Neuronal stem cell (in vitro differentiated cells): ENCODE measurements around the gene CEBPA.
A peak's percentile ranks its signal among the peaks of the same experiment; 100 is the strongest.

Source experiments
- DNase-seq: peaks from one replicate; pipeline ENCODE4 v3.0.0-alpha.2; 2013; ENCODE audit warnings: low spot score
- H2AFZ ChIP-seq: one replicate; pipeline ENCODE4 v1.6.1; 2013; ENCODE audit warnings: mild to moderate bottlenecking, low read length, inconsistent platforms
- H2AK5ac ChIP-seq: 2 replicates; pipeline ENCODE4 v1.6.1; 2013; ENCODE audit warnings: low read depth, mild to moderate bottlenecking, inconsistent platforms, low read length, moderate library complexity, mixed read lengths
- H2BK120ac ChIP-seq: 2 replicates; pipeline ENCODE4 v1.6.1; 2013; ENCODE audit warnings: low read depth, mild to moderate bottlenecking, inconsistent platforms, low read length, moderate library complexity, mixed read lengths
- H2BK12ac ChIP-seq: one replicate; pipeline ENCODE4 v1.6.1; 2013; ENCODE audit warnings: low read length, inconsistent platforms
- H2BK15ac ChIP-seq: 2 replicates; pipeline ENCODE4 v1.6.1; 2013; ENCODE audit warnings: mild to moderate bottlenecking, low read length, inconsistent platforms, mixed read lengths
- H2BK5ac ChIP-seq: one replicate; pipeline ENCODE4 v1.6.1; 2013; ENCODE audit warnings: inconsistent platforms, mild to moderate bottlenecking, low read length, moderate library complexity
- H3K14ac ChIP-seq: one replicate; pipeline ENCODE4 v1.6.1; 2013; ENCODE audit warnings: low read length, inconsistent platforms
- H3K18ac ChIP-seq: 2 replicates; pipeline ENCODE4 v1.6.1; 2013; ENCODE audit warnings: low read length, inconsistent platforms
- H3K23ac ChIP-seq: 2 replicates; pipeline ENCODE4 v1.6.1; 2013; ENCODE audit warnings: low read depth, mild to moderate bottlenecking, mixed read lengths, low read length, inconsistent platforms; ENCODE audit not compliant: poor library complexity
- H3K27ac ChIP-seq: replicated peaks from 3 replicates; pipeline ENCODE4 v1.5.1; 2013; ENCODE audit warnings: low read length, inconsistent platforms
- H3K27me3 ChIP-seq, 3 experiments: 2 replicates each; pipeline ENCODE4 v1.6.1; 2013; ENCODE audit warnings: low read length in 3 of 3, mild to moderate bottlenecking in 2 of 3, inconsistent platforms in 1 of 3, low read depth in 1 of 3, mixed read lengths in 1 of 3, moderate library complexity in 1 of 3; ENCODE audit not compliant: control insufficient read depth in 3 of 3, insufficient read depth in 3 of 3
- H3K36me3 ChIP-seq, 2 donors: replicated peaks in 1 of 2; 2 replicates each; pipeline ENCODE4 v1.6.1; 2013; ENCODE audit warnings: low read length in 2 of 2; ENCODE audit not compliant: control insufficient read depth in 2 of 2, insufficient read depth in 2 of 2
- H3K4ac ChIP-seq: 2 replicates; pipeline ENCODE4 v1.6.1; 2013; ENCODE audit warnings: inconsistent platforms, mild to moderate bottlenecking, low read length, moderate library complexity
- H3K4me1 ChIP-seq, 2 donors: 1 replicate in 1 of 2; 2 replicates in 1 of 2; pipeline ENCODE4 v1.6.1; 2013; ENCODE audit warnings: low read length in 2 of 2, low read depth in 1 of 2; ENCODE audit not compliant: control insufficient read depth in 2 of 2, insufficient read depth in 1 of 2
- H3K4me2 ChIP-seq: one replicate; pipeline ENCODE4 v1.6.1; 2013; ENCODE audit warnings: mild to moderate bottlenecking, low read length, inconsistent platforms; ENCODE audit not compliant: insufficient read depth, poor library complexity, severe bottlenecking
- H3K4me3 ChIP-seq, 2 donors: 2 replicates each; pipeline ENCODE4 v1.5.1; 2013; ENCODE audit warnings: low read length in 2 of 2, mild to moderate bottlenecking in 2 of 2, inconsistent platforms in 1 of 2, moderate library complexity in 1 of 2
- H3K79me1 ChIP-seq: one replicate; pipeline ENCODE4 v1.6.1; 2013; ENCODE audit warnings: low read depth, mild to moderate bottlenecking, inconsistent platforms, low read length, moderate library complexity
- H3K9ac ChIP-seq: one replicate; pipeline ENCODE4 v1.6.1; 2013; ENCODE audit warnings: mild to moderate bottlenecking, low read depth, low read length, inconsistent platforms; ENCODE audit not compliant: poor library complexity
- H3K9me3 ChIP-seq, 2 donors: replicated peaks in 1 of 2; 2 replicates each; pipeline versions ENCODE3 to v1.6.1; 2013; ENCODE audit warnings: low read length in 2 of 2, mild to moderate bottlenecking in 2 of 2, inconsistent platforms in 1 of 2, low read depth in 1 of 2, mixed read lengths in 1 of 2, moderate library complexity in 1 of 2; ENCODE audit not compliant: control insufficient read depth in 2 of 2, insufficient read depth in 1 of 2
- H4K8ac ChIP-seq: one replicate; pipeline ENCODE4 v1.6.1; 2013; ENCODE audit warnings: low read depth, mild to moderate bottlenecking, inconsistent platforms, low read length, moderate library complexity
- H4K91ac ChIP-seq: one replicate; pipeline ENCODE4 v1.6.1; 2013; ENCODE audit warnings: low read length, low read depth, mild to moderate bottlenecking, inconsistent platforms; ENCODE audit not compliant: poor library complexity
- WGBS, 2 donors: extraction: QIAGEN DNeasy Blood & Tissue Kit; methylation state at CpG; one replicate each; pipeline ENCODE4 v1.1.7; 2013; ENCODE audit warnings: missing lambda C conversion rate in 2 of 2, mixed read lengths in 1 of 2; ENCODE audit not compliant: insufficient read length in 2 of 2, insufficient replicate concordance in 1 of 2; ENCODE audit errors: extremely low coverage in 2 of 2; 5-methylcytosine and 5-hydroxymethylcytosine counted together

Gene CEBPA

DNA sequence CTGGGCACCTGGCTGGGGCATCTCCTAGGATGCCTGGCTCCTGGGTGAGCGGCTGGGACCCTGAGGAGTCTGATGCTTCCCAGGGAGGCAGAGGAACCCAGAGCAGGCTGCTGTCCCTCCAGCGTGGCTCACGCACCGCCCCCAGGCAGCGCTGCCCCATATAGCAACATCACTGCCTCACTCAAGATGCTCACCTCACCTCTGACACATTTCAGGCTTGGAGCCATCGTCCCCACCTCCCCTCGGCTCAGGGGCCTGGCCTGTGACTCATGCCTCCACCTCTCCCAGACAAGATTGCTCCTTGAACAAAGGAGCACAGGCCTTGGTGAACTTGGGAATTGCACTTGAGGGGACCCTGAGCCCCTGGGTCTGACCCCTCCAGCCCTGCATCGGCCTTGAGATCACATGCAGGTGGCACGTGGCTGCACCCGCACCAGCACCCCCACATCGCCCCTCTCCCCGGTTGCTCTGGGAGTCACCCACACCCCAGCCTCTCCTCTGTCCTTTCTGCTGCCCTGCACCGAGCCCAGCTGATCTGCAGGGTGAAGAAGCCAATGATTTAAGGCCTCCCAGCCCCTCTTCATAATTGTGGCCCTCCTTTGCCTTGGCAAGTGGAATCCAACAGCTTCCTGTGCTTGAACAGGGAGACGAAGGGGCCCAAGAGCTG is 11.2 kb downstream of the CEBPA start:
- Histone ChIP-seq H3K4me3 (no peak overlapping the region), H2AK5ac (peak overlapping the region; percentile 85), H3K18ac (peak overlapping the region; percentile 60), H2BK120ac (no peak overlapping the region), H2BK5ac (no peak overlapping the region), H3K9me3 (peaks cover 0 to 5% of the 10 kb centered on the region in 2 donors), H3K9ac (no peak overlapping the region), H3K23ac (peak overlapping the region; percentile 51), H4K8ac (no peak overlapping the region), H3K36me3 (no peaks in the 10 kb centered on the region), H3K79me1 (no peaks in the 10 kb centered on the region), H3K4me2 (no peak overlapping the region), H3K4ac (no peak overlapping the region), H3K4me1 (peaks cover 0 to 2% of the 10 kb centered on the region in 2 donors), H2BK12ac (peak overlapping the region; percentile 49), H2AFZ (no peak overlapping the region), H4K91ac (no peak overlapping the region), H3K14ac (peak overlapping the region; percentile 28), H3K27ac (no peak overlapping the region), H2BK15ac (peak overlapping the region; percentile 38), H3K27me3 (peaks cover 0 to 54% (median 0%) of the 10 kb centered on the region in 3 experiments)
- WGBS, 2 donors: no CpG with 5 or more reads among the region's 14 CpGs
- DNase-seq: no peak

DNA sequence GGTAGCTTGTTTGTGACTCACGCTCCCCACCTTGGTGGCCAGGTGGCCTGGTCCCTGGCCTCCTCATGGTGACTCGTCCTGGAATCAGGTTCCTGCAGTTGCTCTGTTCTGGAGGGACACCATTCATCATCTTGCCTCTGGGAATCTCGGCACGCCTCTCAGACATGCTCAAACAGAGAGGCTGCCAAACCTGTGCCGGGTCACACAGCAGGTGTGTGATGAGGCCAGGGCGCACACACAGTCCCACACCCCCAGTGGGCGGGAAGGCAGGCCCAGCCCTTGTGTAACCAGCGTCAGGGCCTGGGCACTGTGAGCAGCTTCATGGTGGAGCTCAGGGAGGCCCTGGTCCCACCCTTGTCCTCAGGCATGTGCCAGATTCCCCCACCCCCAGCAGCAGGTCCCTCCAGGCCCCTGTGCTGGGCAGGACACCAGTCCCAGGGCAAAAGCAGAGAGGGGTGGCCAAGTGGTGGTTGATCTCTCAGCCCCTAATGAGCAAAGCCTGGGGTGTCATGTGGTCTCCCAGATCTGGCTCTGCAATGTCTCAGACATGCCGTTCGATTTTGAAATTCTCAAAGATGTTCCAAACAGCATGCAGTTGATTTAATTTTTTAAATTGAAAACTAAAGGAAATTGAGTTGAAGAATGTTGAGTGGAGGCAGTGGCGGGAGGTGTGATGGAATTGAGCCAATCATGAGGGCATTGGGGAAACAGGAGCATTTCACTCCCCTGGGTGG is 12.1 kb downstream of the CEBPA start:
- no peak overlapping the region for H3K4me3 ChIP-seq
- H3K79me1 ChIP-seq: no peaks in the 10 kb centered on the region
- WGBS, 2 donors: no CpG with 5 or more reads among the region's 11 CpGs
- peaks cover 0 to 5% of the 10 kb centered on the region in 2 donors for H3K9me3 ChIP-seq
- H3K23ac ChIP-seq: no peak overlapping the region
- H4K8ac ChIP-seq: no peak overlapping the region
- H3K4me2 ChIP-seq: no peak overlapping the region
- H2BK12ac ChIP-seq: no peak overlapping the region
- no peaks in the 10 kb centered on the region for H3K36me3 ChIP-seq
- no peak overlapping the region for H3K14ac ChIP-seq
- H4K91ac ChIP-seq: no peak overlapping the region
- peaks cover 0 to 49% (median 0%) of the 10 kb centered on the region in 3 experiments for H3K27me3 ChIP-seq
- H2AFZ ChIP-seq: no peak overlapping the region
- H3K27ac ChIP-seq: no peak overlapping the region
- peaks cover 5 to 8% of the 10 kb centered on the region in 2 donors for H3K4me1 ChIP-seq
- H2AK5ac ChIP-seq: peak overlapping the region; percentile 96
- H3K18ac ChIP-seq: no peak overlapping the region
- peak overlapping the region; percentile 42 for H2BK5ac ChIP-seq
- H2BK120ac ChIP-seq: no peak overlapping the region
- H3K4ac ChIP-seq: no peak overlapping the region
- peak overlapping the region; percentile 46 for H2BK15ac ChIP-seq
- no peak for DNase-seq
- H3K9ac ChIP-seq: peak overlapping the region; percentile 2

DNA sequence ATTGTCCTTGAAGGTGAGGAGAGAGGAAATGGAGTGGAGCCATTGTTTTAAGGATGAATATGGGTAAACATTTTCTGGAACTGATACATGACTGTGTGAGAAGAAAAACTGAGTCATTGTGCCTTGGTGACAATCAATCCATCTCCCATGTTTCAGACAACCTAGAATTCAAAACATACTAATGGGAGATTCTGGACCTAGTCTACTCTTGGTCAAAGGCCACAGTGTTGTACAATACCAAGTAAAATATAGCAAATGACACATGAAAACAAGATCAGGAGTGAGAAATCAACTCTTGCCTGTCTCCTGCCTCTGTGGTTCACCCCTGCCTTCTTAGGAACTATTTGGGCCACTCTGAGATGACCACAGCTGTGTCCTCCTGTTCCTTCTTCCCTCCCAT is 13.1 kb downstream of the CEBPA start:
- Histone ChIP-seq H2BK120ac (no peak overlapping the region), H3K27ac (no peak overlapping the region), H3K23ac (no peak overlapping the region), H3K9me3 (peaks cover 0 to 5% of the 10 kb centered on the region in 2 donors), H3K14ac (no peak overlapping the region), H2BK15ac (no peak overlapping the region), H3K9ac (no peak overlapping the region), H3K4me3 (peak overlapping the region in 1 of 2 donors; percentile 38), H3K27me3 (peaks cover 0 to 53% (median 0%) of the 10 kb centered on the region in 3 experiments), H3K79me1 (no peaks in the 10 kb centered on the region), H2AFZ (no peak overlapping the region), H3K18ac (no peak overlapping the region), H2AK5ac (no peak overlapping the region), H3K4ac (no peak overlapping the region), H2BK5ac (peak overlapping the region; percentile 42), H3K4me2 (no peak overlapping the region), H3K36me3 (no peaks in the 10 kb centered on the region), H2BK12ac (no peak overlapping the region), H4K8ac (no peak overlapping the region), H3K4me1 (peaks cover 9 to 13% of the 10 kb centered on the region in 2 donors), H4K91ac (no peak overlapping the region)
- no peak for DNase-seq

DNA sequence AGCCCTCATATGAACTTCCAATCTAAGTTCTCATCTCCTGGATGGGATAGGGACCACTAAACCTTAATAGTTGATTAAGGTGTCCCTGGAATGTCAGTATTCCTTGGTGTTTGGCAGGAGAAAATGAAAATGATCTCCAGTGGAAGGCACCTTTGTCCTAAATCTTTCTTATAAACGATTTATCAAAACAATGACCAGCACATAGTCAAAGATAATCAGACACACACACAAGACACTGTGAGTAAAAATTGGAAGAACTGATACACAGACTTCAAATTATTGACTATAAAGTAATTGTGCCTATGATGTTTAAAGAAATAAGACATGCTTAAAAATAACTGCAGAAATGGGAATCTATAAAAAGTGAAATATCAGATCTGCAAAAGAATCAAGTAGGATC is 13.7 kb downstream of the CEBPA start:
- Histone ChIP-seq H3K27ac (no peak overlapping the region), H3K4me3 (no peak overlapping the region), H3K14ac (no peak overlapping the region), H3K18ac (no peak overlapping the region), H3K4me2 (no peak overlapping the region), H4K8ac (no peak overlapping the region), H3K36me3 (no peaks in the 10 kb centered on the region), H3K4ac (no peak overlapping the region), H2BK5ac (no peak overlapping the region), H3K9ac (no peak overlapping the region), H3K79me1 (no peaks in the 10 kb centered on the region), H2BK12ac (no peak overlapping the region), H4K91ac (no peak overlapping the region), H3K23ac (no peak overlapping the region), H2BK120ac (no peak overlapping the region), H3K9me3 (peaks cover 0 to 5% of the 10 kb centered on the region in 2 donors), H3K4me1 (peaks cover 9 to 13% of the 10 kb centered on the region in 2 donors), H2AK5ac (no peak overlapping the region), H2AFZ (no peak overlapping the region), H3K27me3 (peaks cover 0 to 52% (median 0%) of the 10 kb centered on the region in 3 experiments), H2BK15ac (no peak overlapping the region)
- WGBS, 2 donors: no CpG with 5 or more reads among the region's 1 CpG
- no peak for DNase-seq
